HEK293 (cell line): ENCODE results near the gene RNF123.

ENCODE experiments used
- CTCF ChIA-PET: fragments of 350-600 bp; formaldehyde crosslinking; extraction: SDS; loops from one replicate; lab custom pipeline; 2021; ENCODE audit warnings: antibody characterized with exemption; lab: Yijun Ruan, JAX
- POLR2A ChIA-PET: fragments of 300-600 bp; formaldehyde crosslinking; extraction: SDS; loops from one replicate; lab custom pipeline; 2020; ENCODE audit warnings: antibody characterized with exemption, inconsistent platforms; lab: Yijun Ruan, JAX
- H3K27ac ChIP-seq: fragments of 200-500 bp; sonication (Bioruptor generic); 2 replicates; pipeline ENCODE4 v1.5.1; 2014; ENCODE audit warnings: low read depth, low read length, control low read depth, inconsistent platforms; ENCODE audit errors: extremely low read depth
- H3K36me3 ChIP-seq, 2 experiments: fragments of 200-500 bp in 1 of 2; sonication (Bioruptor generic) in 1 of 2; 1 replicate in 1 of 2; 2 replicates in 1 of 2; pipeline ENCODE4 v1.5.1; 2014 to 2017; ENCODE audit warnings: inconsistent platforms in 2 of 2, low read length in 2 of 2; ENCODE audit not compliant: control insufficient read depth in 2 of 2, insufficient read depth in 1 of 2
- H3K4me1 ChIP-seq: fragments of 200-500 bp; sonication (Bioruptor generic); 2 replicates; pipeline ENCODE4 v1.5.1; 2014; ENCODE audit warnings: mild to moderate bottlenecking, low read length, inconsistent platforms; ENCODE audit not compliant: control insufficient read depth, insufficient read depth
- H3K4me3 ChIP-seq: 2 replicates; pipeline ENCODE4 v1.5.1; 2011; ENCODE audit warnings: low read depth, mild to moderate bottlenecking, control low read depth, low read length, moderate library complexity
- H3K9me3 ChIP-seq: fragments of 200-500 bp; sonication (Bioruptor generic); 2 replicates; pipeline ENCODE4 v1.5.1; 2014; ENCODE audit warnings: low read depth, low read length, inconsistent platforms; ENCODE audit not compliant: control insufficient read depth, insufficient read depth
- BCL11B ChIP-seq: fragments of 450-650 bp; formaldehyde crosslinking; IDR thresholded peaks from 2 replicates; pipeline ENCODE4 v1.5.1; 2016; ENCODE audit warnings: low read depth, missing biosample characterization, missing genetic modification characterization
- GLI4 ChIP-seq: fragments of 450-650 bp; formaldehyde crosslinking; IDR thresholded peaks from 2 replicates; pipeline ENCODE4 v1.5.1; 2016; ENCODE audit warnings: missing biosample characterization, missing genetic modification characterization
- OVOL3 ChIP-seq: fragments of 450-650 bp; formaldehyde crosslinking; IDR thresholded peaks from 2 replicates; pipeline ENCODE4 v1.5.1; 2016; ENCODE audit warnings: missing biosample characterization, missing genetic modification characterization
- PBX3 ChIP-seq: sonication (generic); formaldehyde crosslinking; IDR thresholded peaks from 2 replicates; pipeline ENCODE4 v1.8.1; 2022; ENCODE audit warnings: mild to moderate bottlenecking, moderate library complexity, missing genetic modification reagents
- PRDM10 ChIP-seq: fragments of 450-650 bp; formaldehyde crosslinking; IDR thresholded peaks from 2 replicates; pipeline ENCODE4 v1.5.1; 2016; ENCODE audit warnings: missing biosample characterization, missing genetic modification characterization
- SP3 ChIP-seq: fragments of 450-650 bp; formaldehyde crosslinking; IDR thresholded peaks from 2 replicates; pipeline ENCODE4 v1.5.1; 2016; ENCODE audit warnings: missing biosample characterization, missing genetic modification characterization
- TRIM28 ChIP-seq: IDR thresholded peaks from 2 replicates; pipeline ENCODE4 v1.6.1; 2011; ENCODE audit warnings: low read length, control low read depth, borderline replicate concordance
- WT1 ChIP-seq: fragments of 450-650 bp; formaldehyde crosslinking; IDR thresholded peaks from 2 replicates; pipeline ENCODE4 v1.5.1; 2016; ENCODE audit warnings: missing biosample characterization, missing genetic modification characterization
- ZBTB20 ChIP-seq: fragments of 450-650 bp; formaldehyde crosslinking; IDR thresholded peaks from 2 replicates; pipeline ENCODE4 v1.5.1; 2016; ENCODE audit warnings: missing biosample characterization, missing genetic modification characterization
- ZNF148 ChIP-seq: fragments of 450-650 bp; formaldehyde crosslinking; IDR thresholded peaks from 2 replicates; pipeline ENCODE4 v1.5.0; 2017; ENCODE audit warnings: missing biosample characterization, missing genetic modification characterization, borderline replicate concordance
- ZNF391 ChIP-seq: fragments of 450-650 bp; formaldehyde crosslinking; IDR thresholded peaks from 2 replicates; pipeline ENCODE4 v1.5.1; 2016; ENCODE audit warnings: low read depth, missing biosample characterization, missing genetic modification characterization, borderline replicate concordance
- ZNF639 ChIP-seq: fragments of 450-650 bp; formaldehyde crosslinking; IDR thresholded peaks from 2 replicates; pipeline ENCODE4 v1.5.1; 2016; ENCODE audit warnings: missing biosample characterization, missing genetic modification characterization
- ZNF747 ChIP-seq: fragments of 450-650 bp; formaldehyde crosslinking; IDR thresholded peaks from 2 replicates; pipeline ENCODE4 v1.5.1; 2016; ENCODE audit warnings: missing biosample characterization, missing genetic modification characterization
- ZXDB ChIP-seq: fragments of 450-650 bp; formaldehyde crosslinking; IDR thresholded peaks from 2 replicates; pipeline ENCODE4 v1.5.1; 2016; ENCODE audit warnings: missing biosample characterization, missing genetic modification characterization

The RNF123 gene

GRCh38 chr3:49729966-49730609 lies 40.7 kb downstream of the RNF123 start:
- POLR2A ChIA-PET = no interaction called here
- H3K9me3 ChIP-seq = no peaks in the 10 kb centered on the region
- H3K36me3 ChIP-seq = peaks cover 15 to 90% of the 10 kb centered on the region in 2 experiments; a peak in 2 of 3 replicates
- no peak overlapping the region for H3K27ac ChIP-seq
- TF ChIP-seq GLI4 (tag by site-specific recombination) = no peak
- no peak for TF ChIP-seq PRDM10 (tag by site-specific recombination)
- TF ChIP-seq ZBTB20 (tag by site-specific recombination) = no peak
- no peak for TF ChIP-seq ZNF747 (tag by site-specific recombination)
- TF ChIP-seq SP3 (tag by site-specific recombination) = no peak
- TF ChIP-seq OVOL3 = no peak
- TF ChIP-seq ZXDB (tag by site-specific recombination) = no peak
- no peak for TF ChIP-seq PBX3 (CRISPR knock-in tag)
- no peak for TF ChIP-seq ZNF391 (tag by site-specific recombination)
- CTCF ChIA-PET = interaction anchor here (0.9 kb wide), 1 partner anchor 29 kb away, joined by 4 read pairs; no protein-coding TSS in a partner anchor
- H3K4me1 ChIP-seq = no peaks in the 10 kb centered on the region
- H3K4me3 ChIP-seq = no peak overlapping the region

- Histone ChIP-seq H3K4me3 (no peak overlapping the region), H3K9me3 (no peaks in the 10 kb centered on the region), H3K4me1 (no peaks in the 10 kb centered on the region), H3K36me3 (peaks cover 25 to 84% of the 10 kb centered on the region in 2 experiments; a peak in 2 of 3 replicates), H3K27ac (no peak overlapping the region)
- ChIA-PET POLR2A (interaction anchor here (0.6 to 1.0 kb wide), 2 partner anchors 9 to 672 kb away, joined by 3 to 4 read pairs; partner anchors contain the start of gene GMPPB), CTCF (interaction anchor here (0.6 kb wide), 1 partner anchor 166 kb away, joined by 5 read pairs; no protein-coding TSS in a partner anchor)
- no peak for TF ChIP-seq BCL11B (tag by site-specific recombination)
- no peak for TF ChIP-seq TRIM28
- no peak for TF ChIP-seq ZNF639 (tag by site-specific recombination)
- TF ChIP-seq ZNF148 (tag by site-specific recombination) = no peak
- no peak for TF ChIP-seq WT1 (tag by site-specific recombination)
Measured at GRCh38 chr3:49732597-49732996, 43.2 kb downstream of the RNF123 start.
